ENCODE measurements around the gene POLR1G. TPM values are rescaled to one million over a fixed set of nuclear protein-coding genes. Genes with fewer than 3 reads are reported as not detected.

POLR1G gene
- polyA plus RNA-seq, 3 donors = 0.81 to 1.5 (median 1.1) TPM

- Histone ChIP-seq H3K27me3 (ENCODE audit: control insufficient read depth in 2 of 2, insufficient read depth in 2 of 2, low read length in 2 of 2) (peaks cover 16 to 37% of the 10 kb centered on the region in 2 donors), H3K9ac (ENCODE audit: insufficient read depth, low read length, poor library complexity, severe bottlenecking) (no peak overlapping the region), H3K36me3 (replicated peaks in 1 of 2; ENCODE audit: control insufficient read depth in 1 of 2, insufficient read depth in 2 of 2, low read length in 2 of 2) (no peaks in the 10 kb centered on the region), H3K4me3 (replicated peaks in 1 of 3; ENCODE audit: low read depth in 2 of 3, low read length in 3 of 3) (no peak overlapping the region), H3K9me3 (replicated peaks in 1 of 2; ENCODE audit: control insufficient read depth in 1 of 2, insufficient read depth in 1 of 2, low read length in 2 of 2) (no peaks in the 10 kb centered on the region), H3K79me2 (ENCODE audit: insufficient read depth, low read length) (no peaks in the 10 kb centered on the region), H2AFZ (ENCODE audit: insufficient read depth, low read depth, low read length, poor library complexity, severe bottlenecking) (no peak overlapping the region), H3K4me2 (replicated peaks; ENCODE audit: extremely low read depth, low read length, poor library complexity, severe bottlenecking) (no peak overlapping the region), H4K20me1 (ENCODE audit: insufficient read depth, low read length) (no peaks in the 10 kb centered on the region), H3K27ac (ENCODE audit: low read depth in 1 of 2, low read length in 2 of 2) (no peak overlapping the region), H3K4me1 (ENCODE audit: control insufficient read depth in 1 of 2, insufficient read depth in 2 of 2, low read length in 2 of 2) (peaks cover 16 to 19% of the 10 kb centered on the region in 2 donors)
- H3K36me3 Mint-ChIP-seq = no peaks in the 10 kb centered on the region
- peak overlapping the region in 1 of 7 donors; percentile 52 for H3K27ac Mint-ChIP-seq
- peaks cover 45 to 61% (median 48%) of the 10 kb centered on the region in 3 donors for H3K27me3 Mint-ChIP-seq (ENCODE audit: low read depth in 3 of 3)
- peak overlapping the region in 1 of 2 donors; percentile 76 for H3K4me3 Mint-ChIP-seq
- TF ChIP-seq, protein P1, sequence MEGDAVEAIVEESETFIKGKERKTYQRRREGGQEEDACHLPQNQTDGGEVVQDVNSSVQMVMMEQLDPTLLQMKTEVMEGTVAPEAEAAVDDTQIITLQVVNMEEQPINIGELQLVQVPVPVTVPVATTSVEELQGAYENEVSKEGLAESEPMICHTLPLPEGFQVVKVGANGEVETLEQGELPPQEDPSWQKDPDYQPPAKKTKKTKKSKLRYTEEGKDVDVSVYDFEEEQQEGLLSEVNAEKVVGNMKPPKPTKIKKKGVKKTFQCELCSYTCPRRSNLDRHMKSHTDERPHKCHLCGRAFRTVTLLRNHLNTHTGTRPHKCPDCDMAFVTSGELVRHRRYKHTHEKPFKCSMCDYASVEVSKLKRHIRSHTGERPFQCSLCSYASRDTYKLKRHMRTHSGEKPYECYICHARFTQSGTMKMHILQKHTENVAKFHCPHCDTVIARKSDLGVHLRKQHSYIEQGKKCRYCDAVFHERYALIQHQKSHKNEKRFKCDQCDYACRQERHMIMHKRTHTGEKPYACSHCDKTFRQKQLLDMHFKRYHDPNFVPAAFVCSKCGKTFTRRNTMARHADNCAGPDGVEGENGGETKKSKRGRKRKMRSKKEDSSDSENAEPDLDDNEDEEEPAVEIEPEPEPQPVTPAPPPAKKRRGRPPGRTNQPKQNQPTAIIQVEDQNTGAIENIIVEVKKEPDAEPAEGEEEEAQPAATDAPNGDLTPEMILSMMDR (IDR thresholded peaks at IDR 0.05) = no peak
- WGBS (ENCODE audit: insufficient coverage) = 28% methylated on average over 48 of the region's 59 CpGs
- intact Hi-C loops (cut with micrococcal nuclease) = no loop called here
- no peak for DNase-seq
- H3K4me1 Mint-ChIP-seq = peaks cover 18% of the 10 kb centered on the region
- H3K9me3 Mint-ChIP-seq = peaks cover 0 to 14% (median 0%) of the 10 kb centered on the region in 7 donors
These were observed 10.4 kb upstream of the POLR1G start for GRCh38 chr19:45395821-45396617.

DNA sequence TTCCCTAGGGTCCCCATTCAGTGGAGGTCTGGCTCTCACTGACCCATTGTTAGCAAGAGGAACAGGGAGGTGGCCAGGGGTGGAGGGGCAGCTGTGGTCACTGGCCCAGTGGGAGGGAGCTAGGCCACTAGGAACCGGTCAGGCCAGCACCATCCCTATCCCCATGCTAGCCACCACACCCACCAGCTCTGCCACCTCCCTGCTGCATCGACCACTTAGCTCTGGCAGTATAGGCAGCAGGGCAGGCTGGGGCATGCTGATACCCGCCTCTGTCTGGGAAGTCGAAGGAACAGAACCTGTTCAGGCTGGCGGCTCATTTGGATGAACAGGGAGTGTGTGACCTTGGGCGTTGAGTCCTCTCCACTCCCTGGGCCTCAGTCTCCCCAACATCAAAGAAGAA lies 6.3 kb upstream of the POLR1G start:
- no peak overlapping the region for H2AFZ ChIP-seq (ENCODE audit: insufficient read depth, low read depth, low read length, poor library complexity, severe bottlenecking)
- H3K9ac ChIP-seq (ENCODE audit: insufficient read depth, low read length, poor library complexity, severe bottlenecking) = no peak overlapping the region
- intact Hi-C loops (cut with micrococcal nuclease) = loop anchor here in 1 of 2 donors (10.0 kb wide), 1 partner anchor 235 kb away; the partner anchor contains the start of gene EML2
- 95% methylated on average over 4 of the region's 6 CpGs for WGBS (ENCODE audit: insufficient coverage)
- no peak overlapping the region for H3K27ac Mint-ChIP-seq
- no peaks in the 10 kb centered on the region for H3K36me3 ChIP-seq (replicated peaks in 1 of 2; ENCODE audit: control insufficient read depth in 1 of 2, insufficient read depth in 2 of 2, low read length in 2 of 2)
- H3K4me1 Mint-ChIP-seq = peaks cover 26% of the 10 kb centered on the region
- H3K79me2 ChIP-seq (ENCODE audit: insufficient read depth, low read length) = no peaks in the 10 kb centered on the region
- H3K4me1 ChIP-seq (ENCODE audit: control insufficient read depth in 1 of 2, insufficient read depth in 2 of 2, low read length in 2 of 2) = peaks cover 26 to 34% of the 10 kb centered on the region in 2 donors
- peaks cover 4 to 14% of the 10 kb centered on the region in 2 donors for H3K9me3 ChIP-seq (replicated peaks in 1 of 2; ENCODE audit: control insufficient read depth in 1 of 2, insufficient read depth in 1 of 2, low read length in 2 of 2)
- H3K4me3 ChIP-seq (replicated peaks in 1 of 3; ENCODE audit: low read depth in 2 of 3, low read length in 3 of 3) = no peak overlapping the region
- H3K27me3 ChIP-seq (ENCODE audit: control insufficient read depth in 2 of 2, insufficient read depth in 2 of 2, low read length in 2 of 2) = peaks cover 41 to 66% of the 10 kb centered on the region in 2 donors
- no peak overlapping the region for H3K4me3 Mint-ChIP-seq
- peaks cover 3% of the 10 kb centered on the region for H4K20me1 ChIP-seq (ENCODE audit: insufficient read depth, low read length)
- TF ChIP-seq, protein P1 (IDR thresholded peaks at IDR 0.05) = no peak
- no peak overlapping the region for H3K4me2 ChIP-seq (replicated peaks; ENCODE audit: extremely low read depth, low read length, poor library complexity, severe bottlenecking)
- peaks cover 69 to 87% (median 77%) of the 10 kb centered on the region in 3 donors for H3K27me3 Mint-ChIP-seq (ENCODE audit: low read depth in 3 of 3)
- H3K36me3 Mint-ChIP-seq = peaks cover 0 to 6% of the 10 kb centered on the region in 2 donors
- no peak overlapping the region for H3K27ac ChIP-seq (ENCODE audit: low read depth in 1 of 2, low read length in 2 of 2)
- H3K9me3 Mint-ChIP-seq = peaks cover 0 to 23% (median 6%) of the 10 kb centered on the region in 7 donors
- no peak for DNase-seq
